ENCODE measurements around the gene LARP4B. TPM values are rescaled to one million over a fixed set of nuclear protein-coding genes. Genes with fewer than 3 reads are reported as not detected.

Gene LARP4B
- total RNA-seq, 1 experiment from 2014 or later = 122 TPM

DNA sequence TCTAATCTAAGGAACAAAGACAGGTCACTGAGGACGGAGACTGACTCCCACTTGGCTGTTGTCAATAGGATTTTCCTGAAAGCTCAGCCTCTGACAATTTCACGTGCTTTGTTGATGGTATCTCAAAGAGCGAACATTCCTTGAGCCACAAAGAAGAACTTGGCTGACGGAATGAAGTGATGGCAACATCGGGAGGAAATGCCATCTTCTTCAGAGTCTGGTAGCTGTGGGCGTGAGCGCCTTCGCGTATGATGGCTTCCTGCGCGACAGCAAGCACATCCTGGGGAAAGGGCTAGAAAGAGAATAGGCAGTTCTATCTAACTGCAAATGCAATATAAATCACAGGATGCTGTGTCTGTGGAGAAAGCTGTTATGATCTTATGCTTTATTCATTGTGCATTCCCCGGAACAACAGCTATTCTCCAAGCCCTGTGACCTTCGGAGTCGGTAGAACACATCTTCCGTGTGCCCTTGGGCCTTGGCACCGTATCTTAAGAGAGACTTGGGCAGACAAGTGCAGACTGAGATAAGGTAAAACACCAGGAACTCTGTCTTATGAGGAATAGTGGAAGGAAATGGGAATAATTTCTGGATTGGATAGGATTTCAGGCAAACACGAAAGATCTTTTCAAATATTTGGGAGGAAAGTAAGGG lies 37.2 kb upstream of the LARP4B start (continued):
- TF ChIP-seq, protein P1, sequence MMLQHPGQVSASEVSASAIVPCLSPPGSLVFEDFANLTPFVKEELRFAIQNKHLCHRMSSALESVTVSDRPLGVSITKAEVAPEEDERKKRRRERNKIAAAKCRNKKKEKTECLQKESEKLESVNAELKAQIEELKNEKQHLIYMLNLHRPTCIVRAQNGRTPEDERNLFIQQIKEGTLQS (IDR thresholded peaks at IDR 0.05) = no peak
- TF ChIP-seq SIN3A (IDR thresholded peaks at IDR 0.05; ENCODE audit: low read depth) (no peak), SRF (IDR thresholded peaks at IDR 0.05; ENCODE audit: low read depth) (no peak), EGR1 (IDR thresholded peaks at IDR 0.05; ENCODE audit: low read depth) (no peak), JUND (IDR thresholded peaks at IDR 0.05) (no peak), CBX3 (IDR thresholded peaks at IDR 0.05; ENCODE audit: low read depth) (no peak), RAD21 (IDR thresholded peaks at IDR 0.05; ENCODE audit: low read depth) (no peak), EZH2phosphoT487 (IDR thresholded peaks at IDR 0.05; ENCODE audit: borderline replicate concordance) (no peak), ZFX (IDR thresholded peaks at IDR 0.05) (no peak)
- TF ChIP-seq, protein P2, sequence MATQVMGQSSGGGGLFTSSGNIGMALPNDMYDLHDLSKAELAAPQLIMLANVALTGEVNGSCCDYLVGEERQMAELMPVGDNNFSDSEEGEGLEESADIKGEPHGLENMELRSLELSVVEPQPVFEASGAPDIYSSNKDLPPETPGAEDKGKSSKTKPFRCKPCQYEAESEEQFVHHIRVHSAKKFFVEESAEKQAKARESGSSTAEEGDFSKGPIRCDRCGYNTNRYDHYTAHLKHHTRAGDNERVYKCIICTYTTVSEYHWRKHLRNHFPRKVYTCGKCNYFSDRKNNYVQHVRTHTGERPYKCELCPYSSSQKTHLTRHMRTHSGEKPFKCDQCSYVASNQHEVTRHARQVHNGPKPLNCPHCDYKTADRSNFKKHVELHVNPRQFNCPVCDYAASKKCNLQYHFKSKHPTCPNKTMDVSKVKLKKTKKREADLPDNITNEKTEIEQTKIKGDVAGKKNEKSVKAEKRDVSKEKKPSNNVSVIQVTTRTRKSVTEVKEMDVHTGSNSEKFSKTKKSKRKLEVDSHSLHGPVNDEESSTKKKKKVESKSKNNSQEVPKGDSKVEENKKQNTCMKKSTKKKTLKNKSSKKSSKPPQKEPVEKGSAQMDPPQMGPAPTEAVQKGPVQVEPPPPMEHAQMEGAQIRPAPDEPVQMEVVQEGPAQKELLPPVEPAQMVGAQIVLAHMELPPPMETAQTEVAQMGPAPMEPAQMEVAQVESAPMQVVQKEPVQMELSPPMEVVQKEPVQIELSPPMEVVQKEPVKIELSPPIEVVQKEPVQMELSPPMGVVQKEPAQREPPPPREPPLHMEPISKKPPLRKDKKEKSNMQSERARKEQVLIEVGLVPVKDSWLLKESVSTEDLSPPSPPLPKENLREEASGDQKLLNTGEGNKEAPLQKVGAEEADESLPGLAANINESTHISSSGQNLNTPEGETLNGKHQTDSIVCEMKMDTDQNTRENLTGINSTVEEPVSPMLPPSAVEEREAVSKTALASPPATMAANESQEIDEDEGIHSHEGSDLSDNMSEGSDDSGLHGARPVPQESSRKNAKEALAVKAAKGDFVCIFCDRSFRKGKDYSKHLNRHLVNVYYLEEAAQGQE (IDR thresholded peaks at IDR 0.05; ENCODE audit: low read depth) = no peak

DNA sequence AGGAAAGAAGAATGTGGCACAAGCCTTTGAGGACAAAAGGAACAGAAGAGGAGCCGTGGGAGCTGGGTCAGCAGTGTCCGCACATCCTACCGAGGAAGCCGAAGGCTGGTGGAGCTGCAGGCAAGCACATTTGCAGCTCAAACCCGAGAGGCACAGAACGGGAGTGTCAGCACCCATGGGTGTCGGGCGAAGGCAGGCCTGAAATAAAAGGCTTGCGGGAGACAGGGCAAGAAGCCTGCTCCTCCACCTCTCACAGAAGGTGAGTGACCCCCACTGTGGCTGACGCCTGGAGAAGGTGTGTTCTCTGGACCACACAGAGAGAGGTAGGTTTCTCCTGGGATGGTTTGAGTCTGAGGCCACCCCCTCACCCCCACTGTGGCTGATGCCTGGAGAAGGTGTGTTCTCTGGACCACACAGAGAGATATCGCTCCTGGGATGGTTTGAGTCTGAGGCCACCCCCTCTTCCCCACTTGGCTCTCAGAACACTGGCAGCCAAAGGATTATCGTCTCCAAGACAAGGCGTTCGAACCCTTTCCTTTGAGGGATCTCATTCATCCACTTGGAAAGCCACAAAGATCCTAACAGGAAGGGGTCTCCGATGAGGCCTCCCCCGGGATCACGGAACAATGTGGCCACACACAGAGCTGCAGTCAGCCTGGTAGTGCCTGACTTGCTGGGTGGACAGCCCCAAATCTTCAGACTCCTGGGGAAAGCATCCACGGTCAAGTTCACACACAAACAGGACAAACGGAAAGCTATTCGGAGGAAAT lies 35.1 kb upstream of the LARP4B start:
- ChIA-PET RAD21 (ENCODE audit: low non-redundant PET in 1 of 2, low total read pairs in 2 of 2, uncharacterized antibody in 2 of 2, unreplicated experiment in 2 of 2) (no interaction called here), POLR2A (no interaction called here), CTCF (no interaction called here)
- TF ChIP-seq, protein P3, sequence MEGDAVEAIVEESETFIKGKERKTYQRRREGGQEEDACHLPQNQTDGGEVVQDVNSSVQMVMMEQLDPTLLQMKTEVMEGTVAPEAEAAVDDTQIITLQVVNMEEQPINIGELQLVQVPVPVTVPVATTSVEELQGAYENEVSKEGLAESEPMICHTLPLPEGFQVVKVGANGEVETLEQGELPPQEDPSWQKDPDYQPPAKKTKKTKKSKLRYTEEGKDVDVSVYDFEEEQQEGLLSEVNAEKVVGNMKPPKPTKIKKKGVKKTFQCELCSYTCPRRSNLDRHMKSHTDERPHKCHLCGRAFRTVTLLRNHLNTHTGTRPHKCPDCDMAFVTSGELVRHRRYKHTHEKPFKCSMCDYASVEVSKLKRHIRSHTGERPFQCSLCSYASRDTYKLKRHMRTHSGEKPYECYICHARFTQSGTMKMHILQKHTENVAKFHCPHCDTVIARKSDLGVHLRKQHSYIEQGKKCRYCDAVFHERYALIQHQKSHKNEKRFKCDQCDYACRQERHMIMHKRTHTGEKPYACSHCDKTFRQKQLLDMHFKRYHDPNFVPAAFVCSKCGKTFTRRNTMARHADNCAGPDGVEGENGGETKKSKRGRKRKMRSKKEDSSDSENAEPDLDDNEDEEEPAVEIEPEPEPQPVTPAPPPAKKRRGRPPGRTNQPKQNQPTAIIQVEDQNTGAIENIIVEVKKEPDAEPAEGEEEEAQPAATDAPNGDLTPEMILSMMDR (IDR thresholded peaks at IDR 0.05 in 2 of 3, conservative IDR thresholded peaks at IDR 0.05 in 1 of 3; ENCODE audit: borderline replicate concordance in 1 of 3, insufficient read depth in 1 of 3, low read depth in 2 of 3, low read length in 2 of 3) = no peak
- TF ChIP-seq RAD21 (IDR thresholded peaks at IDR 0.05; ENCODE audit: low read depth) (no peak), ZNF274 (IDR thresholded peaks at IDR 0.05; ENCODE audit: low read depth, low read length) (no peak)
- DNase-seq (ENCODE audit: low read depth, low spot score) (no peak), ATAC-seq (no peak)
- no peaks in the 10 kb centered on the region for H3K9me3 ChIP-seq (ENCODE audit: control insufficient read depth in 1 of 2, insufficient read depth in 1 of 2, low read depth in 1 of 2, low read length in 2 of 2)
- no peaks in the 10 kb centered on the region; the same call in 1 of the 2 replicates for H3K27me3 ChIP-seq (ENCODE audit: insufficient read depth, low read length)
- no peaks in the 10 kb centered on the region for H3K9me2 ChIP-seq (ENCODE audit: insufficient read depth)
- H4K20me1 ChIP-seq (ENCODE audit: insufficient read depth) = no peaks in the 10 kb centered on the region
- no peaks in the 10 kb centered on the region for H3K79me2 ChIP-seq (ENCODE audit: insufficient read depth, low read length)
- BruUV-seq (replicated peaks) = no TSS peak
- intact Hi-C loops (cut with micrococcal nuclease) = no loop called here
- no peak overlapping the region for H3K9ac ChIP-seq (ENCODE audit: low read length)
- H3K4me2 ChIP-seq (ENCODE audit: low read length) = no peak overlapping the region
- no peaks in the 10 kb centered on the region for H3K4me1 ChIP-seq (ENCODE audit: control insufficient read depth in 1 of 2, insufficient read depth in 2 of 2, low read length in 2 of 2)
- H2AFZ ChIP-seq (ENCODE audit: low read depth, low read length, poor library complexity, severe bottlenecking) = no peak overlapping the region
- no peaks in the 10 kb centered on the region for H3K36me3 ChIP-seq (ENCODE audit: control insufficient read depth in 1 of 2, insufficient read depth in 2 of 2, low read length in 2 of 2)
- no peak overlapping the region for H3K4me3 ChIP-seq (replicated peaks in 1 of 2; ENCODE audit: low read depth in 1 of 2, low read length in 2 of 2)
- no peak overlapping the region for H3K27ac ChIP-seq (ENCODE audit: low read depth, low read length)

Data from HCT116 (cell line).